ENCODE results near the gene MYBPC1. TPM values are rescaled to one million over a fixed set of nuclear protein-coding genes. Genes with fewer than 3 reads are reported as not detected.

MYBPC1 gene
- total and polyA plus RNA-seq, 2 of the 13 experiments (the other 11 are each of a cell fraction or from before 2014, with no cell fraction given): 0.31 to 0.53 TPM

- TF ChIP-seq, protein P1, sequence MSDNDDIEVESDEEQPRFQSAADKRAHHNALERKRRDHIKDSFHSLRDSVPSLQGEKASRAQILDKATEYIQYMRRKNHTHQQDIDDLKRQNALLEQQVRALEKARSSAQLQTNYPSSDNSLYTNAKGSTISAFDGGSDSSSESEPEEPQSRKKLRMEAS (IDR thresholded peaks at IDR 0.05): 0 out of 2 replicates have a peak, but pooled peaks have one; percentile 20
- TF ChIP-seq SNRNP70 (IDR thresholded peaks at IDR 0.05; ENCODE audit: low read depth, low read length): no peak
- no peak for TF ChIP-seq HHEX (CRISPR knock-in tag; IDR thresholded peaks at IDR 0.05)
- no peak for TF ChIP-seq ZNF724P (CRISPR knock-in tag; IDR thresholded peaks at IDR 0.05; ENCODE audit: borderline replicate concordance)
- TF ChIP-seq EHMT2 (IDR thresholded peaks at IDR 0.05; ENCODE audit: borderline replicate concordance, low read depth, low read length): no peak
- TF ChIP-seq ZMYM4 (CRISPR knock-in tag; IDR thresholded peaks at IDR 0.05): 0 out of 2 replicates have a peak, but pooled peaks have one; percentile 5
- peak; percentile 59 for TF ChIP-seq TBX2 (CRISPR knock-in tag; IDR thresholded peaks at IDR 0.05; ENCODE audit: borderline replicate concordance)
- no peak for TF ChIP-seq GZF1 (CRISPR knock-in tag; IDR thresholded peaks at IDR 0.05)
- no peak for TF ChIP-seq AGO2 (optimal IDR thresholded peaks at IDR 0.05; ENCODE audit: low read depth, low read length)
- peak; percentile 52; the same call in 1 of the 2 replicates for TF ChIP-seq IKZF5 (CRISPR knock-in tag; IDR thresholded peaks at IDR 0.05)
- 0 out of 2 replicates have a peak, but pooled peaks have one; percentile 17 for TF ChIP-seq JUND (CRISPR knock-in tag; IDR thresholded peaks at IDR 0.05)
- TF ChIP-seq SUZ12 (IDR thresholded peaks at IDR 0.05; ENCODE audit: low read depth, low read length): no peak
- TF ChIP-seq ZNF235 (CRISPR knock-in tag; IDR thresholded peaks at IDR 0.05; ENCODE audit: borderline replicate concordance): peak; percentile 13; the same call in 1 of the 2 replicates
- TF ChIP-seq U2AF1 (optimal IDR thresholded peaks at IDR 0.05; ENCODE audit: low read depth, low read length): no peak
- peak; percentile 57; the same call in 1 of the 2 replicates for TF ChIP-seq TAF1 (CRISPR knock-in tag; IDR thresholded peaks at IDR 0.05)
- no peak for TF ChIP-seq ZHX1 (CRISPR knock-in tag; IDR thresholded peaks at IDR 0.05; ENCODE audit: low read depth)
- TF ChIP-seq REL (CRISPR knock-in tag; conservative IDR thresholded peaks at IDR 0.05): peak; percentile 61; the same call in 1 of the 2 replicates
- TF ChIP-seq PCBP2 (optimal IDR thresholded peaks at IDR 0.05; ENCODE audit: low read depth, low read length, poor library complexity, severe bottlenecking): no peak
- no peak for TF ChIP-seq SP1 (IDR thresholded peaks at IDR 0.05)
- no peak; the same call in 1 of the 2 replicates for TF ChIP-seq SP1 (CRISPR knock-in tag; IDR thresholded peaks at IDR 0.05)
- TF ChIP-seq DR1 (CRISPR knock-in tag; IDR thresholded peaks at IDR 0.05): no peak; the same call in 1 of the 2 replicates
- TF ChIP-seq ZNF749 (CRISPR knock-in tag; IDR thresholded peaks at IDR 0.05; ENCODE audit: borderline replicate concordance): no peak
- TF ChIP-seq ZNF17 (CRISPR knock-in tag; IDR thresholded peaks at IDR 0.05): no peak
- TF ChIP-seq DMAP1 (CRISPR knock-in tag; IDR thresholded peaks at IDR 0.05): no peak
- TF ChIP-seq TRIM24 (CRISPR knock-in tag; IDR thresholded peaks at IDR 0.05): 0 out of 2 replicates have a peak, but pooled peaks have one; percentile 13
- TF ChIP-seq CREB3 (CRISPR knock-in tag; IDR thresholded peaks at IDR 0.05): peak; percentile 65; the same call in 1 of the 2 replicates
These were observed 102.6 kb downstream of the MYBPC1 start, which contains the start of gene CHPT1 (continued) for GRCh38 chr12:101697197-101697929.
